HG03095 (cell line): ENCODE data around the gene CERT1.
A peak's percentile ranks its signal among the peaks of the same experiment; 100 is the strongest.

ENCODE experiments used
- ATAC-seq: cut with Tn5 transposase; IDR thresholded peaks from one replicate; pipeline ENCODE4 v1.9.1; 2021; ENCODE audit warnings: moderate library complexity; ENCODE audit not compliant: unreplicated experiment

CERT1 gene

DNA sequence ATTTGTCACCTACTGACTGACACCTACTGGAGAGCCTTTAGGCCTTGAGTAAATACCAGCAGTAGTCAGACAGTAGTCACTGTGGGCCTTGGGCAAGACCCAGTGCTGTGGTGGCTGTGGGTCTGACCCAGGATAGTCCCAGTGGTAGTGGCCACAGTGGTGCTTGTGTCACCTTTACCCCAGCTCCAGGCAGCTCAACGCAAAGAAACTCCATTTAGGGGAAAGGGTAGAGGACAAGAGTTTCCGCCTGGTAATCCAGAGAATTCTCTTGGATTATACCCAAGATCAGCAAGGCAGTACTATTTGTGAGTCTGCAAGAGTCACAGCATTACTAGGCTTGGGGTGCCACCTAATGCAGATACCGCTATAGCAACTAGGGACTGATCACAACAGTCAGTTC, 28.9 kb downstream of the CERT1 start:
- ATAC-seq = no peak

DNA sequence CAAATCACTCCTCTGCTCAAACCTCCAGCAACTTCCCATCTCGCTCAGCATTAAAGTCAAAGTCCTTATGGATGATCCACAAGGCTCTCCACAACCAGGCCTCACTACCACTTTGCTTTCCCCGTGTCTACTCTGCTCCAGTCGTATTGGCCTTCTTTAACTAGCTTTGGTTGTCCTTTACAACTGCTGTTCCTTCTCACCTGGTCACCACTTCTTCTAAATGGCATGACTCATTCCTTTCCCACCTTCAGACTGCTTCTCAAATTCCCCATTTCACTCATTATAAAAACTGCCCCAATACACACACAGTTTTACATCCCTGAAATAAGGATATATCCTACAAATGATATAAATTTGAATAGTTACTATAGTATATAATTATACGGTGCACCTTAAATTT, 30.4 kb downstream of the CERT1 start:
- ATAC-seq = no peak

GRCh38 chr5:75475364-75475763, 36.1 kb downstream of the CERT1 start:
- ATAC-seq = no peak

DNA sequence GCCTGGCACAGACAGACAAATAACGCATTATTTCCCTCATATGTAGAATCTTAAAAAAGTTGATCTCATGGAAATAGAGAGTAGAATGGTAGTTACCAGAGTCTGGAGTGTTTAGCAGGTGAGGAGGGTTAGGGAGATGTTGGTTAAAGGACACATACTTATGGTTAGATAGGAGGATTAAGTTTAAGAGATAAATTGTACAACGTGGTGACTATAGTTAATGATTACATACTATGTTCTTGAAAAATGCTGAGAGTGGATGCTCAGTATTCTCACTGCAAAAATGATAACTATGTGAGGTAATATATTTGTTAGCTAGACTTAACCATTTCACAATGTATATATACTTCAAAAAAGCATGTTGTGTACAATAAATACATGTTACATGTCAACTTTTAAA, 38.0 kb downstream of the CERT1 start:
- ATAC-seq = no peak

- ATAC-seq = no peak
Observed at GRCh38 chr5:75472973-75473372, 38.5 kb downstream of the CERT1 start.

DNA sequence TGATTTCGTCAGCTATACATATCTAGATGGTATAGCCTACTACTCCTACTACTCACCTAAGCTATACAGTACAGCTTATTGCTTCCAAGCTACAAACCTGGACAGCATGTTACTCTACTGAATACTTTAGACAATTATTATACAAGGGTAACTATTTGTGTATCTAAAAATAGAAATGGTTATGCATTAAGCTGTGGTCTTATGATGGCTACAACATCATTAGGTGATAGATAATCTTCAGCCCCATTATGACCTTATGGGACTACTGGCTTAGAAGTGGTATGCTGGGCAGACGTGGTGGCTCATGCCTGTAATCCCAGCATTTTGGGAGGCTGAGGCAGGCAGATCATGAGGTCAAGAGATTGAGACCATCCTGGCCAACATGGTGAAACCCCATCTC, 40.2 kb downstream of the CERT1 start:
- ATAC-seq = no peak

- ATAC-seq = no peak
Observed at GRCh38 chr5:75469017-75469416, 42.4 kb downstream of the CERT1 start.

GRCh38 chr5:75468593-75468992, 42.8 kb downstream of the CERT1 start:
- no peak for ATAC-seq

DNA sequence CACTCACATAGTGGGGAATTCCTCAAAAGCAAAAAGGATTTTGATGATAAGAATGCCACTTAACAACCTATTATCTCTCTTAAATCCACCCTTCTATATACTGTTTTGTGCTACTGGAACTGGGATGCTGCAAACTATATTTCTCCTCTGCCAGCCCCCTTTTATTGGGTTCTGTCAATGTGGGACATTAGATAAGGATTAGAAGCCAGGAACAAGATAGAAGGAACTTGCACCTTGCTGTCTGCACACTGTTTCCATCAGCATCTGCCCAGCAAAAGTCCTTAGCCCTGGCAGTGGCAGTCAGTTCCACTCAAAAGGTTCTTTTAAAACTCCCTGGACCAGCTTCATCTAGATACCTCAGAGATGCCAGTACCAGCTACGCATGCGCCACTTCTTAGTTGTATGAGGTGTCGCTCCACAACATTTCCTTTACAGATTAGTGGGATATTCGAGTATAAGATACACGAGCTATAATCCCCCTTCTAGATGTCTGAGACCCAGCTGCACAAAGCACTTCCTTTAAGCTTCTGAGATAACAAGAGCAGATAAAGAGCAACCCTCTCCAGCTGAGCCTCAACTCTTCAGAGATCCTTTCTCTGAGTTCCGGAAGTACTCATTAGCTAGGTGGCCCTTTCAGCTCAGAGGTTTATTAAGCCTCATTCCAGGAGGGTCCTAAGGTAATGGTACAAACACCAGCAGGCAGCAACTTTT, 45.3 kb downstream of the CERT1 start:
- no peak for ATAC-seq

DNA sequence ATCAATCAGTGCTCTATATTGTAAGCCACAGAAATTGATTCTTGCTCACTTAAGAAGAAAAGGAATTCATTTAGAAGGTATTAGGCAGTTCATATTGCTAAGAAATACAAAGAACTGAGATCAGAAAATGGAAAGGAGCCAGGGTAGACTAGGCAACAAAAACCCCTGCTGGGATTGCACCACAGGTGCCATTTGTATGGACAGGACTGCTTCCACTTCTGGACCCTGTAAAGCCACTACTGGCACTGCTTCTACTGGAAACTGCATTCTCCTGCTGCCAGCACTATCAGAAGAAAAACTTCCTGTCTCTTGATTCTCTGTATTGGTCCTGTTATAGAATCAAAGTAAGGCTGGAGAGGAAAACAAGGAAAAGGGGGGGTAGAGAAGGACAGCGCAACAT, 45.9 kb downstream of the CERT1 start:
- ATAC-seq = no peak

GRCh38 chr5:75463726-75464125, 47.7 kb downstream of the CERT1 start:
- ATAC-seq = no peak

GRCh38 chr5:75461679-75462078, 49.8 kb downstream of the CERT1 start:
- ATAC-seq = no peak

- ATAC-seq = peak; percentile 69
Observed at GRCh38 chr5:75460942-75461610, 50.4 kb downstream of the CERT1 start.

DNA sequence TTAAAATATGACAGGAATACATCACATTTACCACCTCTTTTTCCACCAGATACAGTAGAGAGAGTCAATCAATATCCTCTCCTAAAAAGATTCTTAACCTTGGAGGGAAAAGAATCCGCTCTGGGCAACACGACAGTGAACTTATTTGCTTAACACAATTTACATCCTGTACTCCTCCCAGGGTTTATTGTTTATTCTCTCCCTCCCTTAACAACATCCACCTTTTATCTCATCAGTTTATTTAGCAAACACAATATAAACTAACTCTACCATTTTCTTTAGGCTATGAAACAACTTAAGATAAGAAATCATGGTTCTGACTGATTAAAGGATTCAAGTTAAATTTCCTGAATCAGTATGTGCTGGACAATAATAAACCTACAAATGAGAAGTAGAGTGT, 50.9 kb downstream of the CERT1 start:
- no peak for ATAC-seq

GRCh38 chr5:75457691-75458090, 53.7 kb downstream of the CERT1 start:
- no peak for ATAC-seq

- ATAC-seq = no peak
Observed at GRCh38 chr5:75457161-75457560, 54.3 kb downstream of the CERT1 start.

- no peak for ATAC-seq
Observed at GRCh38 chr5:75450069-75450468, 61.4 kb downstream of the CERT1 start.

DNA sequence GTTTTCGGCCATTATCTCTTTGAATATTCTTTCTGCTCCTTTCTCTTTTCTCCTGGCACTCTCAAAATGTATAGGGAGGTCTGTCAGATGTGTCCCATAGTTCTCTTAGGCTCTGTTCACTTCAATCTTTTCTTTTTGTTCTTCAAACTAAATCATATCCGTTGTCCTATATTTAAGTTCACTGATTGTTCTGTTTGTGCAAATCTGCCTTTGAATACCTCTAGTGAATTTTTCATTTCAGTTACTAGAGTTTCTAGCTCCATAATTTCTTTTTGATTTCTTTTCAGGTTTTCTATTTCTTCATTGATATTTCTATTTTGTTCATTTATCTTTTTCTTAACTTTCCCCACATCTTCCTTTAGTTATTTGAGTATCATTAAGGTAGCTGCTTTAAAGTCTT, 65.4 kb downstream of the CERT1 start:
- ATAC-seq = no peak

- no peak for ATAC-seq
Observed at GRCh38 chr5:75441560-75441959, 69.9 kb downstream of the CERT1 start.

DNA sequence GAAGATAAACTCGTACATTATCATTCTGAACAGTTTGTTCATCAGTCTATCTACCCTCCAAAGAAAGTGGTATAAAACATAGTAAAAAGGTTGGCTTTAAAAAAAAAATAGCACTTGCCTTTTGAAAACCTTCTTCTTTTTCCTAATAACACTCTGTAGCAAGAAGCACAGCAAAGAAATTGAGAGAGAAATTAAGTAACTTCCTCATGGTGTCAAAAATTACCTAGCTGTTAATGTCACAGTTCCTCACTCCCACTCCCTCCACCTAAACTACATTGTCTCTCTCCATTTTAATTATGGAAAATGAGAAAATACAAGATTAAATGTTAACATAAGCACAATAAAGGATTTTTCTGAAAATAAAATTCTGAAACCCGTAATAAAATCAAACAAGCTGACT, 72.2 kb downstream of the CERT1 start:
- ATAC-seq = no peak

GRCh38 chr5:75438722-75439121, 72.7 kb downstream of the CERT1 start:
- ATAC-seq = no peak

DNA sequence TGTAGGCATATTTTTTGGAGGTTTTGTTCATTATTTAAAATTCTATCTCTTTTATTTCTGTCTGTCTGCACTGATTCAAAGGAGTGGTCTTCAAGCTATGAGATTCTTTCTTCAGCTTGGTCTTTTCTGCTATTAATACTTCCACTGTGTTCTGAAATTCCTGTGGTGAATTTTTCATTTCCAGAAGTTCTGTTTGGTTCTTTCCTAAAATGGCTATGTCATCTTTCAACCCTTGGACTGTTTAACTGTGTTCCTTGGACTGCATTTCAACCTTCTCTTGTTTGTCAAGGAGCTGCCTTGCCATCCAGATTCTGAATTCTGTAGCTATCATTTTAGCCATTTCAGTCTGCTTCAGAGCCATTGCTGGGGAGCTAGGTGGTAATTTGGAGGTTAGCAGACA, 76.3 kb downstream of the CERT1 start:
- no peak for ATAC-seq
